Measurements from ENCODE around the gene PIAS1.

PIAS1 gene

DNA sequence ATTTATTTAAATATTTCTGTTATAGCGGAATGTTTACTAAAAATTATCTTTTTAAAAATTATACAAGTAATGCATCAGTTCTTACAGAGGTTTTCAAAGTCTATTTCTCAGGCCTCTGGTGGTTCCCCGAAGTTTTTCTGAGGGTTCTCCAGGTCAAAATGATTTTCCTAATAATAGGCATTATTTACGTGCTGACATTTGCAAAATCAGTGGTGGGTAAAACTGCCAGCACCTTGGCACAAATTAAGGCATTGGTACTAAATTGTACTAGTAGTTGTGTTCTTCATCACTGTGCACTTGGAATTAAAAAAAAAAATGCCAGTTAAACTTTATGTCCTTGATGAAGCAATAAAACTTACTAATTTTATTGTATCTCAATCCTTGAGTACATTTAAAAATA is 9.5 kb downstream of the PIAS1 start:
- DNase-seq (ENCODE audit: low spot score): no peak

DNA sequence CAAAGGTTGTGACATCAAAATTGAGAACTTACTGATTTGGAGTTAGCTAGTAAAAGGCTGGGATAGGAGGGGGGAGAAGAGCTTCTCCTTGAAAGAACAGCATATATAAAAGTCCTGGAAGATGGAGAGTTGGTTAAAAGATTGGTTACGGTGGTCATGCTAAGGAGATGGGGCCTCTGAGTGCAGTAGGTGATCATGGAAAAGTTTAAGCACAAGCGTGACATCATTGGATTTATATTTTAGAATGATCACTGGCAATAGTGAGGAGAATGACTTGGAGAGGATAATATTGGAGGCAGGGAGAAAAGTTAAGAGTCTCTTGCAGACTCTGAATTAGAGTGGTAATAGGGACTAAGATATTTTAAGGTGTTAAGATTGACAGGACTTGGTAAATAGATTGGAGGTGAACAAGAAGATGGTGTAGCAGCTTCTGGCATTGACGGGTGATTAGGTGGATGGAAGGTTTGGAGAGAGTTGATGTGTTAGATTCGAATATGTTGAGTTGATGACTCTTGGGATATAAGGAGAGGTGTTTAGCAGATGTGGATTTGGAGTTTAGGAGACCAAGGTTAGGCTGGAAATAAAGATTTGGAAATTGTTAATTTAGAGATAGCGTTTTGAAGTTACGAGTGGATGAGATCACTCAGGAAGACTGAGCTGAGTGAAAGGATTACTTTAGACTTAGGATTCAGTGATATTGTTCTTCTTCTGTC is 19.6 kb downstream of the PIAS1 start:
- DNase-seq (ENCODE audit: low spot score): no peak

DNA sequence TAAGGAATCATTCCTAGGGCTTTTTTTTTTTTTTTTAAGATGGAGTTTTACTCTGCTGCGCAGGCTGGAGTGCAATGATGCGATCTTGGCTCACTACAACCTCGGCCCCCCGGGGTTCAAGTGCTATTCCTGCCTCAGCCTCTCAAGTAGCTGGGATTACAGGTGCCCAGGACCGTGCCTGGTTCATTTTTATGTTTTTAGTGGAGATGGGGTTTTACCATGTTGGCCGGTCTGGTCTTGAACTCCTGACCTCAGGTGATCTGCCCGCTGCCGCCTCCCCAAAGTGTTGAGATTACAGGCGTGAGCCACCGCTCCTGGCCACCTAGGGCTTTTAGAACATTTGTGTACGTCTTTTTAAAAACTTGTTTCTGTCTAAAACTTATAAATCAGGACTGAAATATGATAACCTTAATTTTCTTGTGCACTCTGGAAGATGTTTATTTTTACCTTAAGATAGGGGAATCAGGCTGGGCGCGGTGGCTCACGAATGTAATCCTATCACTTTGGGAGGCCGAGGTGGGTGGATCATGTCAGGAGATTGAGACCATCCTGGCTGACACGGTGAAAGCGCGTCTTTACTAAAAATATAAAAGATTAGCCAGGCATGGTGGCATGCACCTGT is 21.8 kb downstream of the PIAS1 start:
- DNase-seq (ENCODE audit: low spot score): no peak

DNA sequence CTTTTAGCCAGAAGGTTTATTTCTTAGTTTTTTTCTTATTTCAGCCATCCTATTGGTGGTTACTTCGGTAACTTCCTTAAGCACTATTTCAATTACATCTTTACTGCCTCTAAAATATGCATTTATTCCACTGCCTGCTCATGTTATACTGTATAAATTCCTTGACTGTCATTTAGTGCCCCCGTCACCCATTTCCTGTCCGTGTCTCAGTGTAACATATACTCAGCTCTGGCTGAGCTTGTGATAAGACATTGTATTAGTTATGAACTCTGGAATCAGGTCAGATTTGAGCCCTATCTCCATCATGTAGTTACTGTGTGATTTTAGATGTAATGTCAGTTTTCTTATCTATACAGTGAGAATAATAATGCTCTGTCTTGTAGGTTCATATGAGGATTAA is 24.2 kb downstream of the PIAS1 start:
- no peak for DNase-seq (ENCODE audit: low spot score)

DNA sequence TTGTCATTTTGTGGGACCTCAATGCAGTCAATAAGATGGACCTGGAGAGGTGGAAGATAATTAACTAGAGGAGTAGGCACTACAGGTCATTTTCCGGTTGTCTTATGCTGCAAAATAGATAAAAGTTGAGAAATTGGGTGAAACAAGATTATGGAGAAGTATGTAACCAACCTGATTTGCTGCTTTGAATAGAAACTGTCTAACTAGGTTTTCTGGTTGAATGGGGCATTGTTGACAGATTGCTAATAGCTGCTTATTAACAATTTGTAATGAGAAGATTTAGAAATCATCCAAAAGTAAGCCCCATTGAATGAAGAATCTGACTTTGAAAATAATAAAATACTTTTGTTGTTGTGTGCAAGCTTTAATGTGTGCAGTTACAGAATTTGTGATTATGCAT is 26.2 kb downstream of the PIAS1 start:
- no peak for DNase-seq (ENCODE audit: low spot score)

DNA sequence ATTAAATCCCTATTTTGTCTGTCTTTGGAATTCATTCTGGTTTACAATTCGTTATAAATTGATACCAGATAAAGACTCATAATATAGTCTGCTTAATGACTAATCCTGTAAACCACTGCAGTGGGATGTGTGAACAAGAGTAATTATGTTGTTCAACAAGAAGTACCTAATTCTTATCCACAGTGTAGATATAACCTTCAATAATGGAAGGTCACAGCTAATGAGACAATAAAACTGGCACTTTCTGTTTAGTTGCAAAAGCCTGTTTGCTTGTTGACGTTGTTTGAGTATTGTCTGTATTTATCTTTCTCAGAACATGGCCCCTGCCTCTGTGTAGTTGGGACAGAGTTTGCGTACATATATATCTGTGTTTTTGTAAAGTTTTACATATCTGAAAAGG is 26.7 kb downstream of the PIAS1 start:
- no peak for DNase-seq (ENCODE audit: low spot score)

DNA sequence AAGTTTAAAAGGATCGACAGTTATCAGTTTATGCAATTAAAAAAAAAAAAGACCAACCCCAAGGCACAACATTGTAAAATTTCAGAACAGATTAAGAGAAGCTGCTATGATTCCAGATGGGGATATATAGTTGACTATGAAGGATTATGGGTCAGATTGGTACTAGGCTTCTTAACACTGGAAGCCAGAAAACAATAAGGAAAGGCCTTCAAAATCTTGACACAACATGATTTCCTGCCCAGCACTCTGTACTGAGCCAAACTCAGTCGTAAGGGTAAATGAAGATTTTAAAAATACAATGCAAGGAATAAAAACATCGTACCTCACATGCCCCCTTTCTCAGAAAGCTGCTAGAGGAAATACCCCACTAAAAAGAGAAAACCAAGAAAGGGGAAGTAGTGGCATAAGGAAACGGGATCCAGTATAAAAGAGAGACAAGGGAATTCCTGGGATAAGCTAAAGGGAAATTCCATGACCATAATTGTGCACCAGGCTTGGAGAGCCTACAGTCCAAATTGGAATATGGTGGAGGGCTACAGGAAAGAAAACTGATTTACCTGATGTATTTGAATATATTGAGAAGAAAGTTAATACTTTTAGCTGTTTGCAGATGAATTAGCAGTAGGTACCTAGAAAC is 27.9 kb downstream of the PIAS1 start:
- no peak for DNase-seq (ENCODE audit: low spot score)

DNA sequence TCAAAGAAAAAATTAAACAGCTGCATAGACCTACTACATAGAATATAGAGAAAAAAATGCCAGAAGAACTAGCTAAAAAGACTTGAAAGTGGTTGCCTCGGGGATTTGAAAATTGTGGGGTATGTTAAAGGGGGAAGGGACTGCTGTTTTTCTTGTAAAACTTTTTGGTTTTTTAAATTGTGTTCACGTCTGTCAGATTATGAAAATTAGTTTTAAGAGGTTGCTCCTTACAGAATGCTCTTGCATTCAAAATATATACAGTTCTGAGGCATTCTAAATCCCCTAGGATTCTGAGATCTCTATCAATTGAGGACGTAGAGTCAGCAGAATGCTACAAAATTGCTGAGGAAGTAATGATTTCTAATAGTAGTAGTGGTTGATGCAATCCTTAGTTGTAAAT is 28.6 kb downstream of the PIAS1 start:
- DNase-seq (ENCODE audit: low spot score): no peak

DNA sequence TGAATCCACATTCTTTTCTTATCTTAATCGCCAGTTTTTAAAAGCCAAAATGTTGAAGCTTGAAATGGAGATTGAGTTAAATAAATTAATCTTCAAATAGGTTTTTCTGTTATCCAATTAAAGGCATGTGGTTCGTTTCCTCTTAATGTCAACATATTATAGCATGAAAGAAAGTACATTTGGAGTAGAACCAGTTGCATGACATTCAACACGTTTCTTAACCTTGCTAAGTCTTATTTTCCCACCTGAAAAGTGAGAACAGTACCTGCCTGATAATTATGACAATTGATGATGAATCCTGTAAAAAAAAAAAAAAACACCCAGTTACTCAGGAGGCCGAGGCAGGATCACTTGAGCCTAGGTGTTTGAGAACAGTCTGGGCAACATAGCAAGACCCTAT is 29.3 kb downstream of the PIAS1 start:
- no peak for DNase-seq (ENCODE audit: low spot score)

DNA sequence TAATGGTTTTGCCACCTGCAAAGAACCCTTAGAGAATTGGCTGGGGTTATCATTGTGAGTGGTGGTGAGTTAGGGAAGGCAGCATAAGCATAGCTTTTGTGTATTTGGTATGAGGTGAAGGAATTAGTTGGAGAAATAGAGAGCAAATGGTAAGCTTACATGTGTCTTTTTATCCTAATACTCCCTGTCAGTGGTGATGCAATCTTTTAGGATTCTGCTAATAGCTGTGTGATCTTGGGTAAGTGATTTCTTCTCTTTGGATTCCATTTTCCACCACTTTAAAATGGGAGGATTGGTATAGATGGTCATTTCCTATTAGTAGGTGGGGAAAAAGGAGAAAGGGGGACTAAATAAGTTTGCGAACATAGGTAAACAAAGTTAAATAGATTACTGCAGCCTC is 30.9 kb downstream of the PIAS1 start:
- DNase-seq (ENCODE audit: low spot score): no peak

DNA sequence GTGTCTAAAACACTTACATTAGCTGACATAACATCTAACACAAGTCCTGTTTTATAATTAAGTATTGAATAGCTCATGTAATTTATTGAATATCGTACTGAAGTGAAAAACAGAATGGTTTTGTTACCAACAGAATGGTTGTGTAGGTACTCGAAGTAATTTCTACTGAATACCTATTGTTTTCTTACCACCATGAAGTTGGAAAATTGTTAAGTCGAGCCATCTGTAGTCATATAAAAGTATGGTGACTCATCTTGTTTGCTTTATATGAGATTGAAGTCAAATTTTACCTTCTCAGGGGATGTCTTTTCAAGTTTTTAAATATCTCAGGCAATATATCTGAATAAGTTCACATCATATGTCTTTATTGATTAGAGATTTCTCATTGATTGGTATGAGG is 37.6 kb downstream of the PIAS1 start:
- no peak for DNase-seq (ENCODE audit: low spot score)

DNA sequence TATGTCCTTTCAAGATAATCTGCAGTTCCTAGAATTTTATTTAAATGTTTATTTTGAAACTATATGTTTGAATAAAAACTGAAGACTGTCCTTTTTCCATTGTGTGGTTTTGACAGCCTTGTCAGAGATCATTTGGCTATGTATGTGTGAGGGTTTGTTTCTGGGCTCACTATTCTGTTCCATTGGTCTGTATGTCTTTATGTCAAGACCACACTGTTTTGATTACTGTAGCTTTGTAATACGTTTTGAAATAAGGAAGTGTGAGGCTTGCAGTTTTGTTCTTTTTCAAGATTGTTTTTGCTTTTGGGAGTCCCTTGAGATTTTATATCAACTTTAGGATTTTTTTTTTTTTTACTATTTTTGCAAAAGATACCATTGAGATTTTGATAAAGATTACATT is 42.0 kb downstream of the PIAS1 start:
- no peak for DNase-seq (ENCODE audit: low spot score)

DNA sequence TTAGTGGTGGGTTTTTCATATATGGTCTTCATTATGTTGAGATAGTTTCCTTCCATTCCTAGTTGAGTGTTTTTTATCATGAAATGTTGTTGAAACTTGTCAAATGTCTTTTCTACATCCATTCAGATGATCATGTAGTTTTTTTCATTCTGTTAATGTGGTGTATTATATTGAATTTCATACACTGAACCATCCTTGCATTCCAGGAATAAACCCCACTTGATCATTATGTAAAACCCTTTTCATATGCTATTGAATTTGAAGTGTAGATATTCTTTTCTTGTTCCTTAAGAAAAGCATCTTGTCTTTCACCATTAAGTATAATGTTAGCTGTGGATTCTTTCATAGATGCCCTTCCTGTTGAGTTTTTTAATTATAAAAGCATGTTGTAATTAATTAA is 42.9 kb downstream of the PIAS1 start:
- DNase-seq (ENCODE audit: low spot score): no peak

DNA sequence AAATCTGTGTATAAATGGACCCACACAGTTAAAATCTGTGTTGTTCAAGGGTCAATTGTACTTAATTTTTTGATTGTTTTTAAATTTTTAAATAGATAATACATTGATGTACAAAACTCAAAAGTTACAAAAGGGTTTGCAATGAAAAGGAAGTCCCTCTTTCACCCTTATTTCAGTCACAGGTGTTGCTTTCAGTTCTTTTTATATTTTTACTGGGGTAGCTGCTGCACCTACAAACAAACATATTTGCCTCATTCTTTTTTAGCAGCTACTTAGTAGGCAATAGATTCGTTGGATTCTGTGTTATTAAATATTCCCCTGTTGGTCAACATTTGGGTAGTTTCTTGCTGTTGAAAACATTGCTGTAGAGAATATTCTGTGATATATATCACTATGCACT is 44.4 kb downstream of the PIAS1 start:
- DNase-seq (ENCODE audit: low spot score): no peak

DNA sequence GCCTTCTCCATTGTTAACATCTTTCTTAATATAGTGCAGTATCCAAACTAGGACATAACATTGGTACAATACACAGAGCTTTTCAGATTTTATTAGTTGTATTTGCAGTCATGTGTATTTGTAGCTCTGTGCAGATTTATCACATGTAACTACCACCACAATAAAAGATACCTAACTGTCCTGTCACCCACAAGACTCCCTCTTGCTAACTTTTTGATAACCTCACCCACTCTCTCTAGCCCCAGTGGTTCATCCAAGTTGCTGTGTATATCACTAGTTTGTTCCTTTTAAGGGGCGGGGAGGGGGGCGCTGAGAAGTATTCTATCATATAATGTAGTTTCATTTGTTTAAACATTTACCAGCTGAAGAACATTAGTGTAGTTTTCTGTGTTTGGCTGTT is 46.1 kb downstream of the PIAS1 start:
- no peak for DNase-seq (ENCODE audit: low spot score)

DNA sequence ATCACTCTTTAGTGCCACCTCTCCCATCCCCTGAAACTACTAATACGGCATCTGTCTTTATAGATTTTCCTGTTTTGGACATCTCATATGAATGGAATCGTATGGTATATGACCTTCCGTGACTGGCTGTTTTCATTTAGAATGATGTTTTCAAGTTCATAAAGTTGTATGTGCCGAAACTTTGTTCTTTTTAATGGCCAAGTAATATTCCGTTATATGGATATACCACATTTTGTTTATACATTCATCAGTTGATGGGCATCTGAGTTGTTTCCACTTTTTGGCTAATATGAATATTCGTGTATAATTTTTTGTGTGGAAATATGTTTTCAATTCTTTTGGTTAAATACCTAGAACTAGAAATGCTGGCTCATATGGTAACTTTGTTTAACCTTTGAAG is 49.5 kb downstream of the PIAS1 start:
- DNase-seq (ENCODE audit: low spot score): no peak

DNA sequence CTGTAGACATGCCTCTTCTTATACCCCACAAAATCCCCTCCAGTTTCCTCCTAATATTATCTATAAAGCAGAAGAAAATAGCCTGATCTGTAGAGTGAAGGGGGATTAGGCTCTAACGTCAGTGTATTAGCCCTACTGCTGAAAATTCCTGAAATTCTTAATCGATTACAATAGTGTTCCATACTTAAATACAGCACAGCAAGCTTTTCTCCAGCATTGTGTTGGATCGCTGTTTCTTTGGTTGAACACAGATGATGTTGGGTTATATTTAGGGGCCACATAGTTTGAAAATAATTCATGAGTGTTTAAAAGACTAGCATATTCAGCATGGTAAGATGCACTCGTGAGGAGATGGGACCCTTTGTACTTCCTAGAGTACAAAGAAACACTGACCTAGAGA is 52.5 kb downstream of the PIAS1 start:
- no peak for DNase-seq (ENCODE audit: low spot score)

DNA sequence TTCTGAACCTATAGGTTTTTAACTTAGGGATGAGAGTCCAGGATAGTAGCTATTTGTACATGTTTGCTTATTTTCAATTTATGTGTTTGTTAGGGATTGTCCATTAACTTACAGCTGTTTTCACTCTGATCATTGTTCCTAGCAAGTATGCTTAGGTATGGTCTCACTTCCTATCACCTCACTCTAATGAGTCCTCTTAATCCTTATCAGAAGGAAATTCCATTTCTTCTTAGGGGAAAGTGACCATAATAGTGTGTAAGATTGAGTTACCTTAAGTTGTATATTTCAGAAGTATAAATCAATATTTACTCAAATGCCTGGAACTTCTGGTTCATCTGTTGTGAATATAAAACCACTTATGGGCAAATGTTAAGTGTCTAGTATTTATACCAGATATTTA is 53.0 kb downstream of the PIAS1 start:
- no peak for DNase-seq (ENCODE audit: low spot score)

DNA sequence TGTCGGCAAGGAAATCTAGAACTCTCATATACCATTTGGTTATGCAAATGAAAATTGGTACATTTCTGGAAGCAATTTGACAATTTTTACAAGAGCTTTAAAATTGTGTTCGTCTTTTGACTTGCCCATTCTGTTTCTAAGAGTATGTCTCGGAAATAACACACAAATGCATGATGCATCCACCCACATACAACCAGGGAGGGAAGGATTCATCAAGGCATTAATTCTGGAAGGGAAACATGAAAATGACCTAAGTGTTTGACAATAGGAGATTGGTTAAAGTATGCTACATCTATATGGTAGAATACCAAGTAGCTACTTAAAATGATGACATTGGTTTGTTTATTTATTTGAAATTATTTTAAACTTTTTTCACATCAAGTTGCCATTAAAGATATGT is 58.6 kb downstream of the PIAS1 start:
- DNase-seq (ENCODE audit: low spot score): no peak

DNA sequence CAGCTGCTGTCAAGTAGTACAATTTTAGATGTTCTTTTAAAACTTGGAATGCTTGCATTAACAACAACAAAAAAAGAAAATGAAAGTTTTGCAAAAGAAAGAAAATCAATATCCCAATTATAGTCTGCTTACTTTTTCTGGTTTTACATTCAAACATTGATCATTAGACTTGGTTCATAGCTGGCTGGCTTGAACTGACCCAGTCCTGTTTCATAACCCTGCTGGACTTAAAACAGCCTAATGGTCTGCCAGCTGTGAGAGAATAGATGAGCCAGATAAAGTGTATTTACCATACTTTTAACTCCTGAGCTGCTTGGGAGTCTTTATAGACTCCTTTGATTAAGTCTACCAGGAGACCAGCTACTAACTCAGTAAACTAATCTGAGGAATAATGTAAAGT is 59.2 kb downstream of the PIAS1 start:
- DNase-seq (ENCODE audit: low spot score): no peak

DNA sequence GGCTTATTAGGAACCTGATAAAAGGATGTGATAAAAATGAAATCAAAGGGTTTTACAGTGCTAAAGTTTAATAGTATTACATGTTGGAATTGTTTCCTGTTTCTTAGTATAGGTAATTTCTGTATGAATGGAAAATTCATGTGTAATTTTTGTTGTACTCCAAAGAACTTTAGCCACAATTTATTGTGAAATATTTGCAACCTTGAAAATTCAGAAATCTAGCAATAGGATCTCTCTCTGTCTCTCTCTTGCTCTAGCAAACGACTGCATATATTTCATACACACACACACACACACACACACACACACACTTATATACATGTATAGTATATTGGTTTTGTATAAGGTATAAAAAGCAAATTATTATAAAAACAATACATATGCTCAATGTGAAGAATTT is 59.6 kb downstream of the PIAS1 start:
- DNase-seq (ENCODE audit: low spot score): no peak

DNA sequence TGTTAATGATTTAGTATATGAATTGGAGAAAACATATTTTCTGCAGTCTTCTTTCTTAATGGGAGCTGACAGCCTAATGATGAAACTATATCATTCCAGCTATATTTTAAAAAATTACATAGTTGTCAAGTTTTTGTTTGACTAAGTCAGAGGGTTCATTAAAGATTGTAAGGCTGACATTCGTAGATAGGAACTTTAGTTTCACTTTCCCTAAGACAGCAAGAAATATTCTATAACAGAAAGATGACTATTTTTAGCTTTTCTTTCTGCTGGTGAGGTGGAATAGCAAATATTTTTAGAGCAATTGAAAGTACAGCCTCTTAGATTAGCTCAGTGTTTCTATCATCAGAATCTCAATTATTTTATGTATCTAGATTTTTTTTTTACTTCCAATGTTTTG is 60.2 kb downstream of the PIAS1 start:
- DNase-seq (ENCODE audit: low spot score): peak; percentile 15

DNA sequence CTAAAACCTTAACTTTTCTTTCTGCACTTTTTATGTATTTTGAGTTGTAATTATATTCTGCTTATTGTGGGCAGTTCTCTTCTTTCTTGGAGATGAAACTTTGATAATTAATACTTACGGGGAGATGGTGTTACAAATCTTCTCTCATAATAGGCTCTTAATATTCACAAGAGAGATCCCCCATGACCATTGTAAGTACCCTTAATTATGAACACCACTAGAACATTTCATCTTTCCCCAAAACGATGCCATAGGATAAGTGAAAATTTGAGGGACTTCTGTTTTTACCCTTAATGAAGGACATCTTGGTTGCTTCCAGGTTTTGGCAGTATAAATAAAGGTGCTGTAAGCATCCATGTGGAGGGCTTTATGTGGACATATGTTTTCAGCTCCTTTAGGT is 60.7 kb downstream of the PIAS1 start:
- DNase-seq (ENCODE audit: low spot score): no peak

DNA sequence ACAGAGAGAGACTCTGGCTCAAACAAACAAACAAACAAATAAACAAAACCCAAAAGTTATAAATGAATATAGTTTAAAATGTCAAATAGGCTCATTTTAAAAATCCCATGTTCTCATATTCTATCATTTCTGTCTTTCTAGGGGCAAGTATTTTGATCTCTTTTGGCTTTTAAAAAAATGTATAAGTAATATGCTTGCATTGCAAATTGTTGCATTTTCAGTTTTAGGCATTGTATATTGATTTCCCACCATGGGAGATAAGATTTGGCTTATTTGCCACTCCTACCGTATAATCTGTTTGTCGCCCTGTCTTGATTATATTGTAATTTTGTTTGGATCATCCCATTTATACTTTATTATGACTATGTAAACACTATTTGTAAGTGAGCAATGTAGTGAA is 70.6 kb downstream of the PIAS1 start:
- DNase-seq (ENCODE audit: low spot score): no peak
